ENCODE results near the gene KSR1.

The KSR1 gene

GRCh38 chr17:27550974-27551505 is 94.8 kb downstream of the KSR1 start:
- DNase-seq (ENCODE audit: low spot score) = no peak

- no peak for DNase-seq (ENCODE audit: low spot score)
Measured at GRCh38 chr17:27551701-27552248, 95.5 kb downstream of the KSR1 start.

GRCh38 chr17:27552276-27552732 is 96.1 kb downstream of the KSR1 start:
- peak; percentile 69 for DNase-seq (ENCODE audit: low spot score)

- DNase-seq (ENCODE audit: low spot score) = no peak
Measured at GRCh38 chr17:27553019-27553511, 96.8 kb downstream of the KSR1 start.

GRCh38 chr17:27554152-27554551 is 97.9 kb downstream of the KSR1 start:
- no peak for DNase-seq (ENCODE audit: low spot score)

- DNase-seq (ENCODE audit: low spot score) = no peak
Measured at GRCh38 chr17:27554911-27555310, 98.7 kb downstream of the KSR1 start.

- no peak for DNase-seq (ENCODE audit: low spot score)
Measured at GRCh38 chr17:27555339-27555738, 99.1 kb downstream of the KSR1 start.

- DNase-seq (ENCODE audit: low spot score) = no peak
Measured at GRCh38 chr17:27558341-27558740, 102.1 kb downstream of the KSR1 start.

GRCh38 chr17:27558842-27559505 is 102.7 kb downstream of the KSR1 start:
- DNase-seq (ENCODE audit: low spot score) = no peak

- DNase-seq (ENCODE audit: low spot score) = peak; percentile 78
Measured at GRCh38 chr17:27559506-27560481, 103.5 kb downstream of the KSR1 start.

GRCh38 chr17:27560668-27561067 is 104.4 kb downstream of the KSR1 start:
- DNase-seq (ENCODE audit: low spot score) = no peak

GRCh38 chr17:27562777-27563455 is 106.7 kb downstream of the KSR1 start:
- no peak for DNase-seq (ENCODE audit: low spot score)

GRCh38 chr17:27563532-27563931 is 107.3 kb downstream of the KSR1 start:
- no peak for DNase-seq (ENCODE audit: low spot score)

- no peak for DNase-seq (ENCODE audit: low spot score)
Measured at GRCh38 chr17:27564463-27564862, 108.2 kb downstream of the KSR1 start.

- DNase-seq (ENCODE audit: low spot score) = no peak
Measured at GRCh38 chr17:27565874-27566670, 109.8 kb downstream of the KSR1 start.

- DNase-seq (ENCODE audit: low spot score) = no peak
Measured at GRCh38 chr17:27566671-27567562, 110.7 kb downstream of the KSR1 start.

GRCh38 chr17:27567563-27567859 is 111.3 kb downstream of the KSR1 start:
- no peak for DNase-seq (ENCODE audit: low spot score)

- DNase-seq (ENCODE audit: low spot score) = no peak
Measured at GRCh38 chr17:27568216-27568615, 112.0 kb downstream of the KSR1 start.

GRCh38 chr17:27568811-27569210 is 112.6 kb downstream of the KSR1 start:
- no peak for DNase-seq (ENCODE audit: low spot score)

GRCh38 chr17:27569257-27569722 is 113.0 kb downstream of the KSR1 start:
- no peak for DNase-seq (ENCODE audit: low spot score)

Data from AG08395 (cell line).